SK-N-MC (cell line): ENCODE data around the gene KCNH1.
"Not testable (repeated sequence)": the region's sequence is repeated elsewhere in the genome, so short reads cannot be mapped to it uniquely, and the experiment has no call there.

Experiments
- DNase-seq: peaks from one replicate; pipeline ENCODE4 v3.0.0-alpha.2; 2011; ENCODE audit warnings: low read depth, low spot score
- H3K27ac ChIP-seq: fragments of 200-600 bp; sonication (generic); 2 replicates; pipeline ENCODE4 v1.5.1; 2016; ENCODE audit warnings: mixed run types
- H3K36me3 ChIP-seq: fragments of 200-600 bp; sonication (generic); 2 replicates; pipeline ENCODE4 v1.6.1; 2017; ENCODE audit warnings: antibody characterized with exemption, low read length, mixed read lengths; ENCODE audit not compliant: insufficient read depth
- H3K4me3 ChIP-seq: fragments of 200-600 bp; sonication (generic); 2 replicates; pipeline ENCODE4 v1.5.1; 2016
- H3K9ac ChIP-seq: fragments of 200-600 bp; sonication (generic); 2 replicates; pipeline ENCODE4 v1.8.0; 2017; ENCODE audit warnings: mixed run types, mixed read lengths; ENCODE audit not compliant: insufficient read length
- H3K9me3 ChIP-seq: fragments of 200-600 bp; sonication (generic); 2 replicates; pipeline ENCODE4 v1.6.1; 2017; ENCODE audit warnings: low read depth, mild to moderate bottlenecking, antibody characterized with exemption, low read length, moderate library complexity, mixed read lengths
- EZH2 ChIP-seq: fragments of 200-600 bp; sonication (generic); IDR thresholded peaks from one replicate; pipeline ENCODE4 v1.6.1; 2017; ENCODE audit warnings: antibody characterized with exemption
- FOXP2 ChIP-seq: optimal IDR thresholded peaks from 2 replicates; pipeline ENCODE3; 2011; ENCODE audit warnings: mild to moderate bottlenecking, moderate library complexity; ENCODE audit not compliant: insufficient read depth; ENCODE audit errors: extremely low read length, control extremely low read depth
- POLR2AphosphoS5 ChIP-seq: IDR thresholded peaks from 2 replicates; pipeline ENCODE4 v1.6.1; 2012; ENCODE audit warnings: mild to moderate bottlenecking, low read depth, low read length, borderline replicate concordance

Gene KCNH1

GRCh38 chr1:211009944-211010343 is 124.0 kb downstream of the KCNH1 start:
- H3K36me3 ChIP-seq, result no peaks in the 10 kb centered on the region
- no peak overlapping the region for H3K9ac ChIP-seq
- TF ChIP-seq FOXP2, result no peak
- TF ChIP-seq POLR2AphosphoS5, result no peak
- no peak for TF ChIP-seq EZH2
- no peaks in the 10 kb centered on the region for H3K9me3 ChIP-seq
- H3K27ac ChIP-seq, result no peak overlapping the region
- no peak overlapping the region for H3K4me3 ChIP-seq
- DNase-seq, result no peak

- H3K9ac ChIP-seq, result no peak overlapping the region
- no peak overlapping the region for H3K4me3 ChIP-seq
- no peaks in the 10 kb centered on the region for H3K9me3 ChIP-seq
- no peaks in the 10 kb centered on the region for H3K36me3 ChIP-seq
- no peak overlapping the region for H3K27ac ChIP-seq
- no peak for DNase-seq
- TF ChIP-seq FOXP2 (no peak), EZH2 (no peak), POLR2AphosphoS5 (no peak)
Observed at GRCh38 chr1:211007830-211008229, 126.1 kb downstream of the KCNH1 start.

GRCh38 chr1:210995931-210996330 is 138.0 kb downstream of the KCNH1 start:
- DNase-seq, H3K4me3 ChIP-seq, H3K9me3 ChIP-seq, H3K27ac ChIP-seq, H3K36me3 ChIP-seq, H3K9ac ChIP-seq: not testable (repeated sequence)

- no peak overlapping the region for H3K9ac ChIP-seq
- no peak overlapping the region for H3K4me3 ChIP-seq
- H3K27ac ChIP-seq, result no peak overlapping the region
- no peak for TF ChIP-seq POLR2AphosphoS5
- no peak for TF ChIP-seq EZH2
- no peak for TF ChIP-seq FOXP2
- H3K9me3 ChIP-seq, result no peaks in the 10 kb centered on the region
- no peak for DNase-seq
- no peaks in the 10 kb centered on the region for H3K36me3 ChIP-seq
Observed at GRCh38 chr1:210992837-210993236, 141.1 kb downstream of the KCNH1 start.

GRCh38 chr1:210989905-210990304 is 144.0 kb downstream of the KCNH1 start:
- TF ChIP-seq EZH2 (no peak), FOXP2 (no peak), POLR2AphosphoS5 (no peak)
- Histone ChIP-seq H3K9ac (no peak overlapping the region), H3K4me3 (no peak overlapping the region), H3K27ac (no peak overlapping the region), H3K36me3 (no peaks in the 10 kb centered on the region), H3K9me3 (no peaks in the 10 kb centered on the region)
- DNase-seq, result no peak

- no peak overlapping the region for H3K4me3 ChIP-seq
- no peak overlapping the region for H3K27ac ChIP-seq
- no peaks in the 10 kb centered on the region for H3K36me3 ChIP-seq
- no peak for DNase-seq
- TF ChIP-seq EZH2 (no peak), POLR2AphosphoS5 (no peak), FOXP2 (no peak)
- no peak overlapping the region for H3K9ac ChIP-seq
- H3K9me3 ChIP-seq, result no peaks in the 10 kb centered on the region
Observed at GRCh38 chr1:210981490-210981889, 152.5 kb downstream of the KCNH1 start.

GRCh38 chr1:210980082-210980481 is 153.9 kb downstream of the KCNH1 start:
- TF ChIP-seq POLR2AphosphoS5, result no peak
- TF ChIP-seq FOXP2, result no peak
- TF ChIP-seq EZH2, result no peak
- H3K9me3 ChIP-seq, result no peaks in the 10 kb centered on the region

GRCh38 chr1:210978974-210979354 is 155.0 kb downstream of the KCNH1 start:
- no peaks in the 10 kb centered on the region for H3K9me3 ChIP-seq
- H3K4me3 ChIP-seq, result no peak overlapping the region
- H3K36me3 ChIP-seq, result no peaks in the 10 kb centered on the region
- no peak overlapping the region for H3K27ac ChIP-seq
- TF ChIP-seq FOXP2, result no peak
- TF ChIP-seq POLR2AphosphoS5, result no peak
- no peak for TF ChIP-seq EZH2
- H3K9ac ChIP-seq, result no peak overlapping the region
- no peak for DNase-seq

More at GRCh38 chr1:210980082-210980481, 153.9 kb downstream of the KCNH1 start:
- DNase-seq, result no peak
- Histone ChIP-seq H3K27ac (no peak overlapping the region), H3K9ac (no peak overlapping the region), H3K4me3 (no peak overlapping the region), H3K36me3 (no peaks in the 10 kb centered on the region)

- H3K27ac ChIP-seq, result no peak overlapping the region
Observed at GRCh38 chr1:210978316-210978973, 155.5 kb downstream of the KCNH1 start.

GRCh38 chr1:210951279-210951678 is 182.7 kb downstream of the KCNH1 start:
- no peak for DNase-seq
- H3K27ac ChIP-seq, result no peak overlapping the region
- no peak overlapping the region for H3K9ac ChIP-seq
- no peak overlapping the region for H3K4me3 ChIP-seq
- TF ChIP-seq FOXP2 (no peak), EZH2 (no peak), POLR2AphosphoS5 (no peak)
- no peaks in the 10 kb centered on the region for H3K36me3 ChIP-seq
- H3K9me3 ChIP-seq, result no peaks in the 10 kb centered on the region

More at GRCh38 chr1:210978316-210978973, 155.5 kb downstream of the KCNH1 start:
- H3K4me3 ChIP-seq, result no peak overlapping the region
- H3K36me3 ChIP-seq, result no peaks in the 10 kb centered on the region
- no peaks in the 10 kb centered on the region for H3K9me3 ChIP-seq
- no peak for DNase-seq
- no peak for TF ChIP-seq POLR2AphosphoS5
- no peak overlapping the region for H3K9ac ChIP-seq

GRCh38 chr1:210949940-210950546 is 183.9 kb downstream of the KCNH1 start:
- not testable (repeated sequence) for H3K27ac ChIP-seq, H3K9ac ChIP-seq, H3K36me3 ChIP-seq, DNase-seq, H3K4me3 ChIP-seq, H3K9me3 ChIP-seq
